GM10248 (cell line): ENCODE measurements around the gene TRMO.
A peak's percentile ranks its signal among the peaks of the same experiment; 100 is the strongest.

ENCODE experiments used
- CTCF ChIA-PET: fragments of 300-600 bp; sonication (Branson Sonifier 250); formaldehyde crosslinking; extraction: SDS; loops from one replicate; lab custom pipeline; 2021; ENCODE audit warnings: antibody characterized with exemption; lab: Yijun Ruan, JAX
- POLR2A ChIA-PET: fragments of 350-650 bp; sonication (Branson Sonifier 250); formaldehyde crosslinking; extraction: SDS; loops from one replicate; lab custom pipeline; 2020; ENCODE audit warnings: antibody characterized with exemption; lab: Yijun Ruan, JAX
- DNase-seq: peaks from one replicate; pipeline ENCODE4 v3.0.0; 2012; ENCODE audit errors: extremely low spot score
- TF ChIP-seq, protein P1 (sequence below): IDR thresholded peaks from 2 replicates; pipeline ENCODE4 v1.5.1; 2012; ENCODE audit warnings: mild to moderate bottlenecking, low read depth; ENCODE audit errors: extremely low read depth, missing control alignments, control extremely low read depth

Gene TRMO

DNA sequence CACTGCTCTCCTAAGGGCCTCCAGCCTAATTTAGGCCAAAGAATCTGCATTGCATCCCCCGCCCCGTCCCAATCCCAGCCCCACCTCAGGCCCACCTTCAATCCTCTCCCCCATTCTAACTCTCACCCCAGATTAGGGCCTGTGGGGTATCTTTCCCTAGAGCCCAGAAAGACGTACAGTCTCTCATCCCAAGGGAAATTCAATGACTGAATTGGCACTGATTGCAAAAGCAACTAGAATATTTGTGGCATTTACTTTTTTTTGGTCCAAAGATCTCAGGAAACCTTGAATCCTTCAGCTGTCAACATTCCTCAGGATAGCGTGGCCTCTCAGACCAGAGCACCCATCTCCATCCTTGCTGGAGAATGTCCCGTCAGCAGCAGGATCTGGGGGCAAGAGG is 30.6 kb downstream of the TRMO start:
- TF ChIP-seq, protein P1, sequence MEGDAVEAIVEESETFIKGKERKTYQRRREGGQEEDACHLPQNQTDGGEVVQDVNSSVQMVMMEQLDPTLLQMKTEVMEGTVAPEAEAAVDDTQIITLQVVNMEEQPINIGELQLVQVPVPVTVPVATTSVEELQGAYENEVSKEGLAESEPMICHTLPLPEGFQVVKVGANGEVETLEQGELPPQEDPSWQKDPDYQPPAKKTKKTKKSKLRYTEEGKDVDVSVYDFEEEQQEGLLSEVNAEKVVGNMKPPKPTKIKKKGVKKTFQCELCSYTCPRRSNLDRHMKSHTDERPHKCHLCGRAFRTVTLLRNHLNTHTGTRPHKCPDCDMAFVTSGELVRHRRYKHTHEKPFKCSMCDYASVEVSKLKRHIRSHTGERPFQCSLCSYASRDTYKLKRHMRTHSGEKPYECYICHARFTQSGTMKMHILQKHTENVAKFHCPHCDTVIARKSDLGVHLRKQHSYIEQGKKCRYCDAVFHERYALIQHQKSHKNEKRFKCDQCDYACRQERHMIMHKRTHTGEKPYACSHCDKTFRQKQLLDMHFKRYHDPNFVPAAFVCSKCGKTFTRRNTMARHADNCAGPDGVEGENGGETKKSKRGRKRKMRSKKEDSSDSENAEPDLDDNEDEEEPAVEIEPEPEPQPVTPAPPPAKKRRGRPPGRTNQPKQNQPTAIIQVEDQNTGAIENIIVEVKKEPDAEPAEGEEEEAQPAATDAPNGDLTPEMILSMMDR, result no peak
- DNase-seq, result no peak
- ChIA-PET POLR2A (no interaction called here), CTCF (interaction anchor here (1.2 to 7.1 kb wide), 9 partner anchors 9 to 32 kb away, joined by 3 to 111 read pairs (median 5); partner anchors contain the start of gene TRMO)

DNA sequence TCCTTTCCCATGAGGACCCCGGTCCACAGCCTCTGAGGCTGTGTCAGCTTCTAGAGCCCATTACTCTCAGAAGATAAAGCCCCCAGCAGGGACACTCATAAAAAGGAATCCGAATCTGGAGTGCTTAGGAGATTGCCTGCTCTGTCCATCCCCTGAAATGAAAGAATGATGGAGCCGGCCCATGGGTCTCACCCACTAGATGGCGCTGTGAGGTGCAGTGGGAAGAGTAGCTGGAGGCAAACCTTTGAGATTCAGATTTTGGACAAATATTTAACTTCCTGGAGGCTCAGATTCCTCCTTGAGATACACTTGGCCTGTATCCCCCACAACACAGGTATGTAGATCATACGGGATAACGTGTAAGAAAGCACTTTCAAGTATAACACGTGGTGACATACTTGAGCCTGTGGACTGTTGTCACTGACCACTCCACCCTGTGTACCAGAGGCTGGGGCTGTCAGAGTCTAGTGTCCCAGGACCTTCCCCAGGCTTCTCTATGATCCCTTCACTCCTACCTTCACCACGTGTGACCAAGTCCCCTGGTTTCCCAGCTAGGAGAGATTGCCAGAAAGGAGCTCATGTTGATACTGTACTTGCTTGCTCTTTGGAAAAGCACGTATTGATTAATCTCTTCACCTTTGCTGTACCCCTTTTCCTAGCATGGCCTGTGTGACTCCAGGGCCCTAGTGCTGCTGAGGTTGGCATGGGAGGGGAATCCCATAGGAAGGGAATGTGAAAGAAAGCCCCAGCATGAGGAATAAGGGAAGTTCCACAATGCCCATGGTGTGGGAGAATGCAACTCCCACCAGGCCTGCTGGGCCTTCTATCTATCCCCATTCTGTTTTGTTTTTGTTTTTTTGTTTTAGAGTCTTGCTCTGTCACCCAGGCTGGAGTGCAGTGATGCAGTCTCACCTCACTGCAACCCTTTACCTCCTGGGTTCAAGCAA is 32.1 kb downstream of the TRMO start:
- ChIA-PET POLR2A (interaction anchor here (1.3 kb wide), 1 partner anchor 29 kb away, joined by 8 read pairs; no protein-coding TSS in a partner anchor), CTCF (interaction anchor here (0.6 to 7.1 kb wide), 37 partner anchors 9 to 886 kb away, joined by 3 to 111 read pairs (median 4); partner anchors contain the start of gene TRMO)
- TF ChIP-seq, protein P1, result peak; percentile 66
- peak; percentile 65 for DNase-seq

DNA sequence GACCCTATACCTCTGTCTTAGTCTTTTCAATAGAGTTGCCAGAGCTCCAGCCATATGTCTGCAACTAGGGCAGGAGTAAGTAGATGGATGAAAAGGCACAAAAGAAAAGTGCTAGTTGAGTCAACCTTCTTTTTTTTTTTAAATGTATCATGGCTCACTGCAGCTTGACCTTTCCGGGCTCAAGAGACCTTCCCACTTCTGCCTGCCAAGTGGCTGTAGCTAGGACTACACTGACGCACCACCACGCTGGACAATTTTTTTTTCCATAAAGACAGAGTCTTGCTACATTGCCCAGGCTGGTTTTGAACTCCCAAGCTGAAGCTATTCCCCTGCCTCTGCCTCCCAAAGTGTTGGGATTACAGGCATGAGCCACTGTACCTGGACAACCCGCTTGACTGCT is 42.0 kb downstream of the TRMO start:
- ChIA-PET CTCF (interaction anchor here (1.3 to 1.7 kb wide), 4 partner anchors 8 to 15 kb away, joined by 3 to 7 read pairs (median 6); no protein-coding TSS in a partner anchor), POLR2A (interaction anchor here (0.6 kb wide), 1 partner anchor 13 kb away, joined by 4 read pairs; no protein-coding TSS in a partner anchor)
- no peak for DNase-seq
- TF ChIP-seq, protein P1, result no peak

DNA sequence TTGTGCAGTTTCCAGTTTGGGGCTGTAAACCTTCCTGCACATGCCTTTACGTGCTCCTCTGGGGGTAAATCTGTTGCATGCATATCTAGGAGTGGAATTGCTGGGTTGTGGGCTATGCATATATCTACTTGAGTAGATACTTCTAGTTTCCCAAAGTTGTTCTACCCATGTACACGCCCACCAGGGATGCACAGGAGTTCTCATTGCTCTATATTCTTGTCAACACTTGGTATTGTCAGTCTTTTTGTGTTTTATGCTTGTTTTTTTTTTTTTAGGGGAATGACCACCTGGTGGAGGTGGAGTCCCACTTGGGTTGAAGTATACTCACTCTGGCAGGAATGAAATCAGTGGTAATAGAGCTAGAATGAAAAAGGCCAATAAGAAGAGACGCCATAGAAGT is 46.2 kb downstream of the TRMO start:
- TF ChIP-seq, protein P1, result no peak
- ChIA-PET CTCF (no interaction called here), POLR2A (no interaction called here)
- no peak for DNase-seq

DNA sequence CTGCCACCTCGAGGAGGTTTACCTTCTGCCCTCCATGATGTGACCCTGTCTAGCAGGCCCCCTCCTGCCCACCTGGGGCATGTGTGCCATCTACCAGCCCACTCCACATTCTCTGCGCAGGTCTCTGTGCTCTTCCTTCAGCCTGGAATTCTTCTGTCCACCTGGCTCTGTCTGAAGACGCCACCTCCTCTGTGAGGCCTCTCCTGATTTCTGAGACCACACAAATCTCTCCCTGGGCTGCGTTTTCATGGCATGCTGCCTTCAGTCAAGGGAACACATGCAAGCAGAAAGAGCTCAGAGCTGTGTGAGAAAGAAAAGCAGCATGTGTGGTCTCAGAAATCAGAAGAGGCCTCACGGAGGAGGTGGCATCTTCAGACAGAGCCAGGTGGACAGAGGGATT is 47.2 kb downstream of the TRMO start:
- ChIA-PET CTCF (interaction anchor here (0.9 to 1.9 kb wide), 3 partner anchors 26 to 112 kb away, joined by 3 to 7 read pairs (median 4); no protein-coding TSS in a partner anchor), POLR2A (no interaction called here)
- TF ChIP-seq, protein P1, result no peak
- no peak for DNase-seq

DNA sequence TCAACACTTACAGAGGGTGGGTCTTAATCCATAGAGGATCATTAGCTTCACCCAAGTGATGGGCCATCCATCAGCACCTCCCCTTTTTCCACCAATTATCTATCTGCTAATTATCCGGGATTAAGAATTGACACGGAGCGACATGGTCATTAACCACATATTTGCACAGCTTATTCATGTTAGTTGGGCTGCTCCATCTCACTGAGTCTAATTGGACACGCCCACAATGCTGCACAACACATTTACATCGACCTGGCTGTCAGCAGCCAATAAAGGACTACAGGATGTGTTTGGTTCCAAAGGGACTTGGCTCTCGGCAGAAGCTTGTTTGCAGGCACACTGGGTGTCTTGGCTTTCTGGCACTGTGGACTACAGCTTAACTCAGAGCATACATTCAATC is 47.7 kb downstream of the TRMO start:
- ChIA-PET CTCF (interaction anchor here (0.9 to 1.9 kb wide), 3 partner anchors 26 to 111 kb away, joined by 3 to 7 read pairs (median 4); no protein-coding TSS in a partner anchor), POLR2A (no interaction called here)
- DNase-seq, result no peak
- TF ChIP-seq, protein P1, result no peak
